ENCODE measurements around the gene NPW. TPM values are rescaled to one million over a fixed set of nuclear protein-coding genes. Genes with fewer than 3 reads are reported as not detected.
A peak's percentile ranks its signal among the peaks of the same experiment; 100 is the strongest.

Gene NPW
- total and polyA plus RNA-seq, 9 of the 15 experiments (the other 6 are each of a cell fraction or from before 2014, with no cell fraction given), result 0.14 to 4.0 (median 2.6) TPM; not detected in 4

DNA sequence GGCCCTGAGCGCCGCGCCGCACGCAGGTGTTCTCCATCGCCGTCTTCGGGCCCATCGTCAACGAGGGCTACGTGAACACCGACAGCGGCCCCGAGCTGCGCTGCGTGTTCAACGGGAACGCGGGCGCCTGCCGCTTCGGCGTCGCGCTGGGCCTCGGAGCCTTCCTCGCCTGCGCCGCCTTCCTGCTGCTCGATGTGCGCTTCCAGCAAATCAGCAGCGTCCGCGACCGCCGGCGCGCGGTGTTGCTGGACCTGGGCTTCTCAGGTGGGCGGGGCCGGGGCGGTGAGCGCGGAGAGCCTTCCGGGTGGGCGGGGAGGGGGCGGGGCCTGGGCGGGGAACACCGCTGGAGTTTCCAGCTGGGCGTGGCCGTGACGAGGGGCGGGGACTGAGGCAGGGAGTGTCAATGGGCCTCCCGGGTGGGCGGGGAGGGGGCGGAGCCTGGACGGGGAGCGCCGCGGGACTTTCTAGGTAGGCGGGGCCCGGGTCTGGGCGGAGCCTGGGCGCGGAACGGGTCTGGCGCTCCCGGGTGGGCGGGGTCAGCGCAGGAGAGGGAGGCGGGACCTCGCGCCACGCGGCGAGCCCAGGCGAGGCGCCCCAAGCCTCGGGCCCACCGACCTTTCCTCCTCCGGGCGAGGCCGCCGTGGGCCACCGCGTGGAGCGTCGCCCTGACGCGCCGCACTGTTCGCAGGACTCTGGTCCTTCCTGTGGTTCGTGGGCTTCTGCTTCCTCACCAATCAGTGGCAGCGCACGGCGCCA is 27.5 kb upstream of the NPW start (continued):
- TF ChIP-seq, protein P1, sequence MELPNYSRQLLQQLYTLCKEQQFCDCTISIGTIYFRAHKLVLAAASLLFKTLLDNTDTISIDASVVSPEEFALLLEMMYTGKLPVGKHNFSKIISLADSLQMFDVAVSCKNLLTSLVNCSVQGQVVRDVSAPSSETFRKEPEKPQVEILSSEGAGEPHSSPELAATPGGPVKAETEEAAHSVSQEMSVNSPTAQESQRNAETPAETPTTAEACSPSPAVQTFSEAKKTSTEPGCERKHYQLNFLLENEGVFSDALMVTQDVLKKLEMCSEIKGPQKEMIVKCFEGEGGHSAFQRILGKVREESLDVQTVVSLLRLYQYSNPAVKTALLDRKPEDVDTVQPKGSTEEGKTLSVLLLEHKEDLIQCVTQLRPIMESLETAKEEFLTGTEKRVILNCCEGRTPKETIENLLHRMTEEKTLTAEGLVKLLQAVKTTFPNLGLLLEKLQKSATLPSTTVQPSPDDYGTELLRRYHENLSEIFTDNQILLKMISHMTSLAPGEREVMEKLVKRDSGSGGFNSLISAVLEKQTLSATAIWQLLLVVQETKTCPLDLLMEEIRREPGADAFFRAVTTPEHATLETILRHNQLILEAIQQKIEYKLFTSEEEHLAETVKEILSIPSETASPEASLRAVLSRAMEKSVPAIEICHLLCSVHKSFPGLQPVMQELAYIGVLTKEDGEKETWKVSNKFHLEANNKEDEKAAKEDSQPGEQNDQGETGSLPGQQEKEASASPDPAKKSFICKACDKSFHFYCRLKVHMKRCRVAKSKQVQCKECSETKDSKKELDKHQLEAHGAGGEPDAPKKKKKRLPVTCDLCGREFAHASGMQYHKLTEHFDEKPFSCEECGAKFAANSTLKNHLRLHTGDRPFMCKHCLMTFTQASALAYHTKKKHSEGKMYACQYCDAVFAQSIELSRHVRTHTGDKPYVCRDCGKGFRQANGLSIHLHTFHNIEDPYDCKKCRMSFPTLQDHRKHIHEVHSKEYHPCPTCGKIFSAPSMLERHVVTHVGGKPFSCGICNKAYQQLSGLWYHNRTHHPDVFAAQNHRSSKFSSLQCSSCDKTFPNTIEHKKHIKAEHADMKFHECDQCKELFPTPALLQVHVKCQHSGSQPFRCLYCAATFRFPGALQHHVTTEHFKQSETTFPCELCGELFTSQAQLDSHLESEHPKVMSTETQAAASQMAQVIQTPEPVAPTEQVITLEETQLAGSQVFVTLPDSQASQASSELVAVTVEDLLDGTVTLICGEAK (IDR thresholded peaks at IDR 0.05), result no peak; the same call in 1 of the 2 replicates
- TF ChIP-seq, protein P1 (CRISPR knock-in tag; IDR thresholded peaks at IDR 0.05), result no peak
- TF ChIP-seq ZNF584 (CRISPR knock-in tag; IDR thresholded peaks at IDR 0.05; ENCODE audit: low read depth) (no peak), NFIC (IDR thresholded peaks at IDR 0.05) (0 out of 2 replicates have a peak, but pooled peaks have one; percentile 8), ZNF589 (CRISPR knock-in tag; IDR thresholded peaks at IDR 0.05; ENCODE audit: low read depth) (0 out of 2 replicates have a peak, but pooled peaks have one; percentile 42), LEF1 (IDR thresholded peaks at IDR 0.05) (no peak), PHF21A (IDR thresholded peaks at IDR 0.05; ENCODE audit: borderline replicate concordance, low read depth) (no peak), CTCFL (IDR thresholded peaks at IDR 0.05; ENCODE audit: borderline replicate concordance, insufficient read depth, low read depth, low read length, poor library complexity, severe bottlenecking) (no peak), CAMTA2 (CRISPR knock-in tag; conservative IDR thresholded peaks at IDR 0.05) (no peak), DPF2 (IDR thresholded peaks at IDR 0.05) (no peak), FOXJ3 (CRISPR knock-in tag; IDR thresholded peaks at IDR 0.05) (no peak), MBD1 (CRISPR knock-in tag; IDR thresholded peaks at IDR 0.05) (peak; percentile 97), ZNF133 (CRISPR knock-in tag; IDR thresholded peaks at IDR 0.05) (no peak), HOXB6 (CRISPR knock-in tag; IDR thresholded peaks at IDR 0.05; ENCODE audit: borderline replicate concordance) (no peak), RBM39 (optimal IDR thresholded peaks at IDR 0.05; ENCODE audit: low read depth, low read length) (no peak), PTTG1 (tag; IDR thresholded peaks at IDR 0.05; ENCODE audit: low read depth) (no peak)

All from K562 (cell line).